IMR-90 (cell line): ENCODE results near the gene LPGAT1. TPM values are rescaled to one million over a fixed set of nuclear protein-coding genes. Genes with fewer than 3 reads are reported as not detected.

ENCODE experiments used
- ATAC-seq: fragments of 200-7000 bp; cut with Tn5 transposase; 2 replicates; pipeline ENCODE4 v1.9.1; 2020; ENCODE audit warnings: low read depth, mild to moderate bottlenecking, moderate library complexity
- BruUV-seq: library from RNA; stranded (reverse); fragments of 400-500 nt; replicated peaks from 2 replicates; lab custom pipeline; 2021; lab: Mats Ljungman, UMichigan
- CTCF ChIA-PET: fragments of 300-600 bp; formaldehyde crosslinking; extraction: SDS; loops from one replicate; lab custom pipeline; 2021; ENCODE audit warnings: antibody characterized with exemption; lab: Yijun Ruan, JAX
- POLR2A ChIA-PET: fragments of 300-600 bp; sonication (Branson Sonifier 250); formaldehyde crosslinking; loops from one replicate; lab custom pipeline; 2022; ENCODE audit warnings: antibody characterized with exemption; ENCODE audit not compliant: unreplicated experiment; lab: Charles Lee
- DNase-seq: peaks from one replicate; pipeline ENCODE4 v3.0.0; 2013
- H2AFZ ChIP-seq: replicated peaks from 2 replicates; pipeline ENCODE3; 2013; ENCODE audit warnings: low read length, mild to moderate bottlenecking; ENCODE audit not compliant: poor library complexity
- H2AK5ac ChIP-seq: 2 replicates; pipeline ENCODE4 v1.6.1; 2013; ENCODE audit warnings: low read depth, low read length, inconsistent platforms
- H2AK9ac ChIP-seq: replicated peaks from 2 replicates; pipeline ENCODE3; 2013; ENCODE audit warnings: mild to moderate bottlenecking, low read depth, low read length, moderate library complexity; ENCODE audit not compliant: poor library complexity
- H2BK120ac ChIP-seq: 2 replicates; pipeline ENCODE4 v1.6.1; 2013; ENCODE audit warnings: low read depth, low read length, inconsistent platforms
- H2BK15ac ChIP-seq: 3 replicates; pipeline ENCODE4 v1.6.1; 2013; ENCODE audit warnings: low read depth, low read length, inconsistent platforms
- H2BK20ac ChIP-seq: 2 replicates; pipeline ENCODE4 v1.6.1; 2013; ENCODE audit warnings: low read depth, mild to moderate bottlenecking, inconsistent platforms, low read length, moderate library complexity
- H2BK5ac ChIP-seq: 2 replicates; pipeline ENCODE4 v1.6.1; 2013; ENCODE audit warnings: mild to moderate bottlenecking, low read depth, low read length, inconsistent platforms; ENCODE audit not compliant: poor library complexity, severe bottlenecking
- H3K14ac ChIP-seq: replicated peaks from 2 replicates; pipeline ENCODE4 v1.6.1; 2013; ENCODE audit warnings: low read depth, low read length, inconsistent platforms
- H3K18ac ChIP-seq: 2 replicates; pipeline ENCODE4 v1.6.1; 2013; ENCODE audit warnings: low read depth, low read length, control low read depth
- H3K23ac ChIP-seq: 2 replicates; pipeline ENCODE4 v1.6.1; 2013; ENCODE audit warnings: low read depth, low read length, inconsistent platforms
- H3K27ac ChIP-seq: 2 replicates; pipeline ENCODE4 v1.5.1; 2013; ENCODE audit warnings: mild to moderate bottlenecking, control low read depth, low read length; ENCODE audit not compliant: insufficient read depth
- H3K27me3 ChIP-seq: 2 replicates; pipeline ENCODE4 v1.6.1; 2013; ENCODE audit warnings: low read length; ENCODE audit not compliant: control insufficient read depth, insufficient read depth
- H3K36me3 ChIP-seq: 2 replicates; pipeline ENCODE4 v1.6.1; 2013; ENCODE audit warnings: low read length, mixed read lengths; ENCODE audit not compliant: control insufficient read depth, insufficient read depth
- H3K4ac ChIP-seq: 2 replicates; pipeline ENCODE4 v1.6.1; 2013; ENCODE audit warnings: low read depth, low read length, inconsistent platforms
- H3K4me1 ChIP-seq: 2 replicates; pipeline ENCODE4 v1.6.1; 2013; ENCODE audit warnings: low read length, mixed read lengths; ENCODE audit not compliant: control insufficient read depth, insufficient read depth
- H3K4me2 ChIP-seq: 2 replicates; pipeline ENCODE4 v1.6.1; 2013; ENCODE audit warnings: low read depth, mild to moderate bottlenecking, control low read depth, low read length, moderate library complexity
- H3K4me3 ChIP-seq: 2 replicates; pipeline ENCODE4 v1.5.1; 2013; ENCODE audit warnings: low read depth, mild to moderate bottlenecking, control low read depth, low read length, moderate library complexity; ENCODE audit not compliant: insufficient read depth
- H3K56ac ChIP-seq: 2 replicates; pipeline ENCODE4 v1.6.1; 2013; ENCODE audit warnings: low read length, inconsistent platforms; ENCODE audit not compliant: insufficient read depth; ENCODE audit errors: extremely low read depth
- H3K79me1 ChIP-seq, 2 experiments: 2 replicates each; pipeline ENCODE4 v1.6.1; 2013; ENCODE audit warnings: low read length in 2 of 2, inconsistent platforms in 1 of 2, low read depth in 1 of 2
- H3K9ac ChIP-seq: 2 replicates; pipeline ENCODE4 v1.6.1; 2013; ENCODE audit warnings: low read depth, low read length, control low read depth
- H3K9me1 ChIP-seq: 2 replicates; pipeline ENCODE4 v1.6.1; 2013; ENCODE audit warnings: low read length, inconsistent platforms; ENCODE audit not compliant: insufficient read depth
- H3K9me3 ChIP-seq: 2 replicates; pipeline ENCODE4 v1.6.1; 2013; ENCODE audit warnings: low read length; ENCODE audit not compliant: control insufficient read depth, insufficient read depth
- H4K20me1 ChIP-seq: 2 replicates; pipeline ENCODE4 v1.6.1; 2013; ENCODE audit warnings: low read length, inconsistent platforms; ENCODE audit not compliant: insufficient read depth
- H4K5ac ChIP-seq: 2 replicates; pipeline ENCODE4 v1.6.1; 2013; ENCODE audit warnings: mild to moderate bottlenecking, low read depth, low read length, control low read depth
- H4K8ac ChIP-seq, 2 experiments: 2 replicates each; pipeline ENCODE4 v1.6.1; 2013; ENCODE audit warnings: low read depth in 2 of 2, low read length in 2 of 2, control low read depth in 1 of 2, inconsistent platforms in 1 of 2
- H4K91ac ChIP-seq: 2 replicates; pipeline ENCODE4 v1.6.1; 2013; ENCODE audit warnings: low read depth, low read length, inconsistent platforms; ENCODE audit not compliant: insufficient read depth
- BHLHE40 ChIP-seq: fragments of 150-350 bp; IDR thresholded peaks from 2 replicates; pipeline ENCODE4 v1.6.1; 2016; ENCODE audit warnings: mild to moderate bottlenecking, low read depth, low read length
- CTCF ChIP-seq: conservative IDR thresholded peaks from 2 replicates; pipeline ENCODE4 v1.5.1; 2012; ENCODE audit warnings: mild to moderate bottlenecking, low read depth, low read length, improper control_type of control experiment
- MAFK ChIP-seq: IDR thresholded peaks from 2 replicates; pipeline ENCODE4 v1.6.1; 2012; ENCODE audit warnings: low read depth, low read length, improper control_type of control experiment
- MAZ ChIP-seq: IDR thresholded peaks from 2 replicates; pipeline ENCODE4 v1.6.1; 2012; ENCODE audit warnings: low read depth, mild to moderate bottlenecking, low read length, improper control_type of control experiment, moderate library complexity, borderline replicate concordance
- MXI1 ChIP-seq: IDR thresholded peaks from 2 replicates; pipeline ENCODE4 v1.6.1; 2012; ENCODE audit warnings: low read depth, mild to moderate bottlenecking, low read length, moderate library complexity, borderline replicate concordance
- RCOR1 ChIP-seq: IDR thresholded peaks from 2 replicates; pipeline ENCODE4 v1.6.1; 2012; ENCODE audit warnings: mild to moderate bottlenecking, low read length, improper control_type of control experiment; ENCODE audit not compliant: insufficient replicate concordance
- dilution Hi-C: fragments of 300-500 bp; cut with HindIII; formaldehyde crosslinking; loops from one replicate; pipeline ENCODE4 v1.14.3; 2018; ENCODE audit warnings: low sequenced_read_pairs; ENCODE audit not compliant: unreplicated experiment
- in situ Hi-C: fragments of 300-500 bp; cut with MboI; formaldehyde crosslinking; loops from 3 replicates; pipeline ENCODE4 v1.14.3; 2019; ENCODE audit warnings: low sequenced_read_pairs, inconsistent platforms, mixed read lengths
- intact Hi-C: fragments of 100-400 bp; cut with micrococcal nuclease; formaldehyde crosslinking; loops from 2 replicates; pipeline ENCODE4 v1.10.0; 2022
- polyA plus RNA-seq, 3 experiments: library from polyadenylated mRNA; depleted of rRNA; stranded (reverse); fragments of >200 nt; gene quantifications; 2 replicates each; pipeline ENCODE4 v1.2.3, GENCODE V29; 2012; ENCODE audit warnings: low replicate concordance in 1 of 3
- total RNA-seq: library from RNA; depleted of rRNA; stranded (reverse); fragments of >200 nt; gene quantifications from 2 replicates; pipeline ENCODE4 v1.2.3, GENCODE V29; 2012

The LPGAT1 gene
- total and polyA plus RNA-seq, 2 of the 4 experiments (the other 2 are of a cell fraction): 6.7 to 13.6 TPM

DNA sequence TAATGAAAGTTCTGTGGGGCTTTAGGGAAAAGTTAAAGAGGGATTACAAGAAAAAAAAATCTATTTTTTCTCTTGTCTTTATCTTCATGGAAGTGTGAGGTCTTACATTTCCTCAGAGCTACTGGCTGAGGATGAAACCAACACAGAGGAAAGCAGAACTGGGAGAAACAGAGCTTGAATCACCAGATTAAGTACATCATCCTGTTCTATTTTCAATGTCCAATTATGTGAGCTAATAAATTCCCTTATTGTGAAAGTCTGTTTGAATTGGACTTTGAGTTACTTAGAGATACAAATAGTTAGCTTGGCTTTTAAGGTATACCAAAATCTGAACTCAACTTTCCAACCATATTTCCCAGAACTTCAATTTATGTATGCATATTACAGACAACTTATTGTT, 69.2 kb downstream of the LPGAT1 start:
- H3K4me1 ChIP-seq: no peaks in the 10 kb centered on the region
- H2BK5ac ChIP-seq: no peak overlapping the region
- in situ Hi-C loops (no loop called here), dilution Hi-C loops (no loop called here), intact Hi-C loops (no loop called here)
- no peak overlapping the region for H3K27ac ChIP-seq
- no peak overlapping the region for H3K4me2 ChIP-seq
- H2AFZ ChIP-seq: no peak overlapping the region
- H3K9me1 ChIP-seq: no peaks in the 10 kb centered on the region
- H2AK5ac ChIP-seq: no peak overlapping the region
- no peak overlapping the region for H3K4ac ChIP-seq
- H3K4me3 ChIP-seq: no peak overlapping the region
- H3K9me3 ChIP-seq: no peaks in the 10 kb centered on the region
- peaks cover 7% of the 10 kb centered on the region; the same call in 1 of the 2 replicates for H3K36me3 ChIP-seq
- H3K56ac ChIP-seq: no peak overlapping the region
- no peak overlapping the region for H4K91ac ChIP-seq
- ChIA-PET POLR2A (no interaction called here), CTCF (interaction anchor here (1.5 kb wide), 1 partner anchor 25 kb away, joined by 6 read pairs; no protein-coding TSS in a partner anchor)
- no peaks in the 10 kb centered on the region for H3K79me1 ChIP-seq
- DNase-seq (no peak), ATAC-seq (no peak)
- no peak overlapping the region for H2BK120ac ChIP-seq
- H4K5ac ChIP-seq: no peak overlapping the region
- no peak overlapping the region for H4K8ac ChIP-seq
- no peaks in the 10 kb centered on the region for H4K20me1 ChIP-seq
- no peak overlapping the region for H2BK20ac ChIP-seq
- no peak overlapping the region for H2BK15ac ChIP-seq
- H2AK9ac ChIP-seq: no peak overlapping the region
- no peaks in the 10 kb centered on the region for H3K27me3 ChIP-seq
- H3K9ac ChIP-seq: no peak overlapping the region
- no TSS peak for BruUV-seq
- H3K23ac ChIP-seq: no peak overlapping the region
- H3K18ac ChIP-seq: no peak overlapping the region
- TF ChIP-seq BHLHE40 (no peak), MAZ (no peak), MXI1 (no peak), CTCF (no peak), MAFK (no peak), RCOR1 (no peak)
- H3K14ac ChIP-seq: no peak overlapping the region
